DMS53 treated with DMSO at 0.1 percent for 48 hours (cell line): ENCODE measurements around the gene AKAP17A.
"Not testable (repeated sequence)": the region's sequence is repeated elsewhere in the genome, so short reads cannot be mapped to it uniquely, and the experiment has no call there.

ENCODE experiments used
- DNase-seq: peaks from one replicate; lab custom pipeline; 2025; ENCODE audit not compliant: unreplicated experiment; lab: John Stamatoyannopoulos, UW

The AKAP17A gene

DNA sequence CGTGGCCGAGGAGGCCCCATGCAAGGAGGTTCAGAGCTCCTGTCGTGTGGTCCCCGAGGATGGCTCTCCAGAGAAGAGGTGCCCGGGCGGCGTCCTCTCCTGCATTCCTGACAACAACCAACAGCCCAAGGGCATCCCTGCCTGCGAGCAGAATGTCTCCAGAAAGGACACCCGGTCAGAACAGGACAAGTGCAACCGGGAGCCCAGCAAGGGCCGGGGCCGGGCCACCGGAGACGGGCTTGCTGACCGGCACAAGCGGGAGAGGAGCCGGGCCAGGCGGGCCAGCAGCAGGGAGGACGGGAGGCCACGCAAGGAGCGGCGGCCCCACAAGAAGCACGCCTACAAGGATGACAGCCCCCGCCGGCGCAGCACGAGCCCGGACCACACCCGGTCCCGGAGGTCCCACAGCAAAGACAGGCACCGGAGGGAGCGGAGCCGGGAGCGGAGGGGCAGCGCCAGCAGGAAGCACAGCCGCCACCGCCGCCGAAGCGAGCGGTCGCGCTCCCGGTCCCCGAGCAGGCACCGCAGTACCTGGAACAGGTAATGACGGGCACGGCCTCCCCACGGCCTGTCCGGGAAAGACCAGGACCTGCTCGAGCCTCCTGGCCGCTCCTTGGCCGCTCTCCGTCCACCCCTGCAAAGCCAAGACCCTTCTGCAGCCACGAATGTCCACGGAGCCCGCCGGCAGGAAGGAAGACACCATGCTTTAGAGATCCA, 9.8 kb downstream of the AKAP17A start:
- DNase-seq: no peak

DNA sequence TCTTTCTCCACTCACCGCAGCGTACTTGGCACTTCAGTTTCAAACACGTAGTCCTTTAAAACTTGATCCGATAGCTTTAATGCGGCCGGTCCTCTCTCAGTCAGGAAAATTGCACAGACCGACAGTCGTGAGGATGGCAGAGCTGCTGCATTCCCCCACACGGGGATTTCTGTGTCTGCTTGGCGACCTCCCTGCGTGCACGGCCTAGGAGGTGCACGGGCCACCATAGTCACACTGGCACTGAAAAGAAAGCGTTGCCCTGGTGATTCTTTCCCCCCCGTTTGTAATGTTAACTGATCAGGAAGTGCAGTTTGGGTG, 10.3 kb downstream of the AKAP17A start:
- DNase-seq: no peak

DNA sequence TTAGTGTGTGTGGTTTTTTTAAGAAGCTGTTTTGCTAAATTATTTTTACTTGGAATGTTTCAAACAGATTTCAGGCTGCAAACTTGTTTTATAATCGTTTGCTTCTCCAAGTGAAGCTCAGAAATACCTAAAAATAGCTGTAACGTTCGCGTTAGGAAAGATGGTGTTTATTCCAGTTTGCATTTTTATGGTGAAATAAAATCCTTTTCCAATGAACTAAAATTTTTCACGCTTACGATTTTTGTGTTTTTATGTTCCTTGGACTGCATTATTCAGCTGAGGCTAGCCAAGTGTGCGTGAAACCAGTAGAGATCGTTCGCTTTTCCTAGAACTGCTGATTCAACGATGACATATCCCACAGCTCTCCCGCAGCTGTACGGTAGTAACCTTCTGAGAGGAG, 10.9 kb downstream of the AKAP17A start:
- DNase-seq: no peak

GRCh38 chrX:1606496-1606895, 15.1 kb downstream of the AKAP17A start:
- no peak for DNase-seq

DNA sequence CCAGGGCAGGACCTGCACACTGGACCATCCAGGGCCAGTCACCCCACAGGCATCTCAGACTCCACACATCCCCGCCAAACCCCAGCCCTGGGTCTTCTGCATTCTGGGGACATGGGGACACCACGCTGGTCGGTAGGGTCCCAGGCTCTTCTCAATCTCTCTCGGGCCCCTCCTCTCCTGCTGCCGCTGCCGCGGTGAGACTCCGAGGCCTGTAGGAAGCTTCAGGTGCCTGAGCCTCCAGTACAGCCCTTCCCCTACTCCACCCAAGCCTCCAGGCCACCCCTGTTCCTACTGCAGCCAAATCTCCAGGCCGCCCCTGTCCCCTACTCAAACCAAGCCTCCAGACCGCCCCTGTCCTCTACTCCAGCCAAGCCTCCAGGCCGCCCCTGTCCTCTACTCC, 17.9 kb downstream of the AKAP17A start:
- no peak for DNase-seq

DNA sequence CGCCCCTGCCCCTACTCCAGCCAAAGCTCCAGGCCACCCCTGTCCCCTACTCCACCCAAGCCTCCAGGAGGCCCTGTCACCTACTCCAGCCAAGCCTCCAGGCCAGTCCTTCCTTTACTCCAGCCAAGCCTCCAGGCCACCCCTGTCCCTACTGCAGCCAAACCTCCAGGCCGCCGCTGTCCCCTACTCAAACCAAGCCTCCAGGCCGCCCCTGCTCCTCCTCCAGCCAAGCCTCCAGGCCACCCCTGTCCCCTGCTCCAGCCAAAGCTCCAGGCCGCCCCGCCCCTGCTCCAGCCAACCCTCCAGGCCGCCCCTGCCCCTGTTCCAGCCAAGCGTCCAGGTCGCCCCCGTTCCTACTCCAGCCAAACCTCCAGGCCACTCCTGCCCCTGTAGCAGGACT, 18.4 kb downstream of the AKAP17A start:
- no peak for DNase-seq

DNA sequence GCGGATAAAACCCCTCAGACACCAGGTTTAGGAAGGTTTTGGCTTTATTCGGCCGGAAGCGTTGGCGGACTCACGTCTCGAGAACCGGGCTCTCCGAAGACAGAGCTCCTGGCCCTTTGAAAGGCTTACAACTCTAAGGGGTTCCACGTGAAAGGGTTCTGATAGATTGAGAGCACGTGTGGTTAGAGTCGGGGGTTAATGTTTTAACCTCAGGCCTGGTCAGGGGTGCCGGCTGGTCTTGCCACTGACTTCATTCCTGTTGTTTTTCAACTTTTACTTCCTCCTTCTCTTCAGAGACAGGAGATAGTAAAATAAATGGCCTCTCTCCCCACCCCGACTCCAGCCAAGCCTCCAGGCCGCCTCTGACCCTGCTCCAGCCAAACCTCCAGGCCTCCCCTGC, 18.8 kb downstream of the AKAP17A start:
- DNase-seq: no peak

- no peak for DNase-seq
Observed at GRCh38 chrX:1610736-1611135, 19.3 kb downstream of the AKAP17A start.

GRCh38 chrX:1612641-1613286, 21.4 kb downstream of the AKAP17A start:
- DNase-seq: no peak

GRCh38 chrX:1614927-1615326, 23.5 kb downstream of the AKAP17A start, which contains the start of gene ASMT:
ASMT (plus strand) TSS chrX:1615059; CDS start chrX:1615200, 141 bp downstream.
- no peak for DNase-seq

- no peak for DNase-seq
Observed at GRCh38 chrX:1618689-1619088, 27.3 kb downstream of the AKAP17A start.

DNA sequence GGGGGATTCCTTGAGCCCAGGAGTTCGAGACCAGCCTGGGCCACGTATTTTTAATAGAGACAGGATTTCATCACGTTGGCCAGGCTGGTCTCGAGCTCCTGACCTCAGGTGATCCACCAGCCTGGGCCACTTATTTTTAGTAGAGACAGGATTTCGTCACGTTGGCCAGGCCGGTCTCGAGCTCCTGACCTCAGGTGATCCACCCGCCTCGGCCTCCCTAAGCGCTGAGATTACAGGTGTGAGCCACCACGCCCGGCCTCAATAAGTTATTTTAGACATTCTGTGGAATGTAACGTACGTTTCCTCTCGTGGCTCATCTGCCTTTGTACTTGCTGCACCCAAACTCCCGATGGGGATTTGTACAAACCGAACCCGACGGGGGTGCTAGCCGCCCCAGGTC, 32.3 kb downstream of the AKAP17A start:
- DNase-seq: no peak

GRCh38 chrX:1624158-1624860, 32.9 kb downstream of the AKAP17A start:
- DNase-seq: not testable (repeated sequence)

DNA sequence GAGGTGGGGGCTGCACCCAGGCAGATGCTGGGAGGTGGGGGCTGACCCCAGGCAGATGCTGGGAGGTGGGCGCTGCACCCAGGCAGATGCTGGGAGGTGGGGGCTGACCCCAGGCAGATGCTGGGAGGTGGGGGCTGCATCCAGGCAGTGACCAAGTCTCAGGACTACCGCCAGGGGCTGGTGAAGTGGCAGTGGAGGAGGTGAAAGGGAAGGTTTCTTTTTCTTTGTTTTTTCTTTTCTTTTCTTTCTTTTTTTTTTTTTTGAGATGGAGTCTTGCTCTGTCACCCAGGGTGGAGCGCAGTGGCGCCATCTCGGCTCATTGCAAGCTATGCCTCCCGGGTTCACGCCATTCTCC, 33.4 kb downstream of the AKAP17A start:
- not testable (repeated sequence) for DNase-seq

DNA sequence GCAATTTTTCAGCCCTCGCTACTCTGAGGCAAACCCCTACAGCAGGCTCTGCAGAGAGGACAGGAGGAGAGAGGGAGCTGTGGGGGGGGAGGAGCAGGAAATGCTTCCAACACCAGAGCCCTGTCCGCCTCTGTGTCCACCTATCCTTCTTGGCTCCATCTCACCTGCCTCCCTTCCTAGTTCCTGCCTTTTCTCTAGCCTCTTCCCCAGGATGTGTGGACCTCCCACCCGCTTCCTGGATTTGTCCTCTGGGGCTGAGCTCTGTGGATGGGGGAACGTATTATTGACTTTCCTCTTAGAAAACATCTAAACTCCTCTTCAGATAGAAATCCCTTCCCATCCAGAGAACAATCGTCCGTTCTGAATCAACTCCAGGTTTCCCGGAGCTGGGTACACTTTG, 37.8 kb downstream of the AKAP17A start:
- DNase-seq: no peak

DNA sequence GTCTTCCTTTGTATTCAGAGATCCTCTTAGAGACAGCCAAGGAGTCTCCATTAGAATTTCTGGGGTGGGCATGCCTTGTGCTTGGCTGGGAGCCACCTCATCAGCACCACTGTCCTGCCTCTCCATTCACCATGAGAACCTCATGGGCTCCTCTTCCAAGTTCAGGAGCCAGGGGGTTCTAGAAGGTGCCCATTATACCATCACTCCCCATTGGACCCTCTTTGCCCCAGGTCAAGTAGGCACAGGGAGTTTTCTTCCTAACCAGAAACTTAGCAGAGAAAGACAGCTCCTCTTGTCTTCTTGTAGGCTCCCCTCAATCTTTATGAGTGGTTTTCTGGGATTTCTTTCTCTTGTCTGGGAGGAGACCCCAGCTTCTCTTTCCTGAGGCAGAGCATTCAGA, 54.6 kb downstream of the AKAP17A start:
- DNase-seq: no peak

DNA sequence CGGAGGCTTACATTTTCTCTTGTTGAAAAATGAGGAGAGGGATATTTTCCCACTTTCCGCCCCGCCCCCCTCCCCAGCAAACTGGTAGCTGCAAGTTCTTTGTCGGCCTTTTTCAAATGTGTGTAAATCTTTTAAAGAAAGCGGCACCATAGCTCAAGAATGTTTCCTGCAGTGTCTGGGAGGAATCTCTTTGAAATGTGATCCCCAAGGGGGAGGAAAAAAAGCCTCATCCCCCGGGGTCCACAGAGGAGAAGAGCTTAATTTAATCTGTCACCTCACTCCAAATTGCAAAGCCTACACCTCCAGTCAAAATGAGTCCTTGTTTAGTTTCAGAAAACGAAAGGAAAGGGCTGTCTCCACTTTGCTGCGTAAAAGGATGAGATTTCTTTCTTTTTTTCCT, 58.2 kb downstream of the AKAP17A start:
- DNase-seq: no peak
